ENCODE results near the gene SERPINB10.

The SERPINB10 gene

DNA sequence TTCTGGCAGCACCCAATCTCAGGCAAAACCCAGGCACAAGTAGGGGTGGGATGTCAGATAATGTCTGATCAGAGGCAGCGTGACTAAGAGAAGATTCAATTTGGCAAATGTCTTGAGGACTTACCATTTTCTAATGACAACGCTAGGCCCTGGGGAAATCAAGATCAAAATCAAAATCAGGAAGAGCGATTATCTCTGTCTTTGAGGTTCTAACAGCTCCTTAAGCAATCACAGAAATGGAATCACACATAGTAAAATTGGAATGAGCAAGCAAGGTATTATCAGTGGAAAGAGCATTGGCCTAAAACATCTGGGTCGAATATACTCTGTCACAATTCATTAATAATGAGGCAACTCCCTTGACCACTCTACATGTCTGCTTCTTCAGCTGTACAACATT is 28.8 kb upstream of the SERPINB10 start:
- Histone ChIP-seq H3K27me3 (ENCODE audit: insufficient read depth, low read depth, severe bottlenecking) (no peaks in the 10 kb centered on the region), H3K9me3 (ENCODE audit: severe bottlenecking) (no peaks in the 10 kb centered on the region), H3K4me3 (ENCODE audit: low read depth, low read length) (no peak overlapping the region), H3K36me3 (no peaks in the 10 kb centered on the region), H3K27ac (no peak overlapping the region)
- no peak for DNase-seq
- no peak for TF ChIP-seq CTCF (IDR thresholded peaks at IDR 0.05; ENCODE audit: low read depth, low read length)

DNA sequence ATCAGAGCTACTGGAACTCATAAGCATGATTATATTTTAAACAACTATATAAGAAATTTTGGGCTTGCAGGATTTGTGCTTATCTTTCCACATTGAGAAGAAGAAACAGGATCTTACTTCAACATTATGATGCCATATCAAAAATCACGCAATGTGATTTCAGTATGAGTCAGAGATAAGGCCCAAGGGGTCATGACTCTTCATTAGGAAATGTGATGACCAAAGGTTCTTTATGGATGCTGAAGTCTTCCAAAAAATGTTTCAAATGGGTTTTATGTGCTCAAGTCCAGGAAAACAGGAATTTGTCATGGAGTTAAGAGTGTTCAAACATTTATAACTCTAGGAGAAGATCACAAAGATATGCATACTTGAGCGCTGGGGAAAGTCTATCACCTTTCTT is 28.0 kb upstream of the SERPINB10 start:
- Histone ChIP-seq H3K27ac (no peak overlapping the region), H3K36me3 (no peaks in the 10 kb centered on the region), H3K27me3 (ENCODE audit: insufficient read depth, low read depth, severe bottlenecking) (no peaks in the 10 kb centered on the region), H3K9me3 (ENCODE audit: severe bottlenecking) (no peaks in the 10 kb centered on the region), H3K4me3 (ENCODE audit: low read depth, low read length) (no peak overlapping the region)
- TF ChIP-seq CTCF (IDR thresholded peaks at IDR 0.05; ENCODE audit: low read depth, low read length), result no peak
- DNase-seq, result no peak

DNA sequence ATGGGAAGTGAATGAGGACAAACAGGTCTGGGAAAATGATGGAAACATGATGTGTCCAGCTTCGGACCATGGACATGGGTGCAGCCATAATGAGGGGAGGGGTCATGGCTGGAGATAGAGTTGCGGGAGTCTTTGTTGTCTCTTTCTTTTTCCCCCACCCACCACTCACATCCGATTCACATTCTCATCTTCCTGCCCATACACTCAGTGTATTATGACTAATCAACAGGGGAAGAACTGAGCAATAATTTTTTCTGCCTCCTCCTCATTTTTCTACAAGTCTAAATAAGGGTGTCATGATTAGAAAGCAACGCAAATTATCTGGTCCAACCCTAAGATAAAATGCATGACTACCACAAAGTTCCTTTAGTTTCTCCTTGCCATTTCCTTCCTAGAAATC is 25.9 kb upstream of the SERPINB10 start:
- H3K27me3 ChIP-seq (ENCODE audit: insufficient read depth, low read depth, severe bottlenecking), result no peaks in the 10 kb centered on the region
- no peak for TF ChIP-seq CTCF (IDR thresholded peaks at IDR 0.05; ENCODE audit: low read depth, low read length)
- no peaks in the 10 kb centered on the region for H3K9me3 ChIP-seq (ENCODE audit: severe bottlenecking)
- H3K27ac ChIP-seq, result no peak overlapping the region
- DNase-seq, result no peak
- H3K36me3 ChIP-seq, result no peaks in the 10 kb centered on the region
- H3K4me3 ChIP-seq (ENCODE audit: low read depth, low read length), result no peak overlapping the region

GRCh38 chr18:63882333-63883141 is 25.2 kb upstream of the SERPINB10 start:
- no peaks in the 10 kb centered on the region for H3K36me3 ChIP-seq
- TF ChIP-seq CTCF (IDR thresholded peaks at IDR 0.05; ENCODE audit: low read depth, low read length), result no peak
- no peak overlapping the region for H3K27ac ChIP-seq
- no peaks in the 10 kb centered on the region for H3K27me3 ChIP-seq (ENCODE audit: insufficient read depth, low read depth, severe bottlenecking)
- H3K9me3 ChIP-seq (ENCODE audit: severe bottlenecking), result no peaks in the 10 kb centered on the region
- DNase-seq, result no peak
- no peak overlapping the region for H3K4me3 ChIP-seq (ENCODE audit: low read depth, low read length)

GRCh38 chr18:63883617-63884016 is 24.1 kb upstream of the SERPINB10 start:
- TF ChIP-seq CTCF (IDR thresholded peaks at IDR 0.05; ENCODE audit: low read depth, low read length), result no peak
- no peaks in the 10 kb centered on the region for H3K27me3 ChIP-seq (ENCODE audit: insufficient read depth, low read depth, severe bottlenecking)
- DNase-seq, result no peak
- H3K9me3 ChIP-seq (ENCODE audit: severe bottlenecking), result no peaks in the 10 kb centered on the region
- no peaks in the 10 kb centered on the region for H3K36me3 ChIP-seq
- no peak overlapping the region for H3K4me3 ChIP-seq (ENCODE audit: low read depth, low read length)
- H3K27ac ChIP-seq, result no peak overlapping the region

GRCh38 chr18:63887424-63887823 is 20.3 kb upstream of the SERPINB10 start, which contains the start of gene SERPINB2:
Gene SERPINB2, plus strand, starts transcription at chr18:63887705. Its CDS starts 3,740 bp downstream, at chr18:63891445.
- no peak for DNase-seq
- no peak within 1 kb of the TSS for H3K4me3 ChIP-seq (ENCODE audit: low read depth, low read length)

More at GRCh38 chr18:63887424-63887823, 20.3 kb upstream of the SERPINB10 start, which contains the start of gene SERPINB2:
- TF ChIP-seq CTCF (IDR thresholded peaks at IDR 0.05; ENCODE audit: low read depth, low read length), result no peak
- Histone ChIP-seq H3K9me3 (ENCODE audit: severe bottlenecking) (no peaks in the 10 kb centered on the region), H3K27ac (no peak within 1 kb of the TSS), H3K36me3 (no peaks in the 10 kb centered on the region), H3K27me3 (ENCODE audit: insufficient read depth, low read depth, severe bottlenecking) (no peaks in the 10 kb centered on the region)
